H1 (cell line): Measurements from ENCODE around the gene DDX21. TPM values are rescaled to one million over a fixed set of nuclear protein-coding genes. Genes with fewer than 3 reads are reported as not detected.

Experiments used
- EP300 ChIP-seq, 2 experiments: IDR thresholded peaks; 1 replicate in 1 of 2; 2 replicates in 1 of 2; pipeline ENCODE4 v1.6.1; 2011 to 2012; ENCODE audit warnings: low read depth in 2 of 2, low read length in 2 of 2, mild to moderate bottlenecking in 2 of 2, borderline replicate concordance in 1 of 2, inconsistent platforms in 1 of 2, moderate library complexity in 1 of 2
- POLR2A ChIP-seq, 2 experiments: IDR thresholded peaks; 1 replicate in 1 of 2; 2 replicates in 1 of 2; pipeline ENCODE4 v1.6.1; 2011; ENCODE audit warnings: low read depth in 2 of 2, low read length in 2 of 2, mild to moderate bottlenecking in 2 of 2; ENCODE audit errors: control extremely low read depth in 1 of 2
- POLR2AphosphoS5 ChIP-seq: IDR thresholded peaks from 2 replicates; pipeline ENCODE4 v1.6.1; 2011; ENCODE audit warnings: low read depth, low read length
- SAP30 ChIP-seq: fragments of 300-600 bp; sonication (generic); IDR thresholded peaks from 2 replicates; pipeline ENCODE4 v1.7.1; 2012; ENCODE audit warnings: low read length, moderate library complexity, mild to moderate bottlenecking, inconsistent platforms; ENCODE audit not compliant: insufficient read depth, insufficient replicate concordance
- SIX5 ChIP-seq: IDR thresholded peaks from 2 replicates; pipeline ENCODE4 v1.6.1; 2011; ENCODE audit warnings: mild to moderate bottlenecking, low read depth, low read length
- SP1 ChIP-seq: IDR thresholded peaks from 2 replicates; pipeline ENCODE4 v1.6.1; 2011; ENCODE audit warnings: low read depth, low read length
- SRF ChIP-seq: IDR thresholded peaks from 2 replicates; pipeline ENCODE4 v1.6.1; 2011; ENCODE audit warnings: mild to moderate bottlenecking, low read depth, low read length, moderate library complexity
- TAF7 ChIP-seq: optimal IDR thresholded peaks from 2 replicates; pipeline ENCODE3; 2011; ENCODE audit warnings: low read depth, mild to moderate bottlenecking, inconsistent platforms, low read length, moderate library complexity, borderline replicate concordance
- polyA plus RNA-seq, 7 experiments: library from polyadenylated mRNA; depleted of rRNA in 3 of 7; stranded (reverse) in 5 of 7; unstranded in 2 of 7; fragments of >200 nt in 5 of 7; fragments of 200-250 nt in 2 of 7; gene quantifications; 1 replicate in 5 of 7; 2 replicates in 1 of 7; 4 replicates in 1 of 7; pipeline versions ENCODE4 v1.2.1 to v1.2.3, GENCODE V29; 2011 to 2013; ENCODE audit warnings: missing spikeins in 2 of 7, mixed read lengths in 2 of 7
- total RNA-seq: library from RNA; stranded (reverse); fragmentation: NEBNext Ultra II Directional; extraction: Animal tissue kit (Norgen Biotek cat#: 25700); gene quantifications from 2 replicates; pipeline ENCODE4 v1.2.1, GENCODE V29; 2021

The DDX21 gene
- total and polyA plus RNA-seq, 2 of the 8 experiments (the other 6 are each of a cell fraction or from before 2014, with no cell fraction given), result 67.0 to 195 TPM

DNA sequence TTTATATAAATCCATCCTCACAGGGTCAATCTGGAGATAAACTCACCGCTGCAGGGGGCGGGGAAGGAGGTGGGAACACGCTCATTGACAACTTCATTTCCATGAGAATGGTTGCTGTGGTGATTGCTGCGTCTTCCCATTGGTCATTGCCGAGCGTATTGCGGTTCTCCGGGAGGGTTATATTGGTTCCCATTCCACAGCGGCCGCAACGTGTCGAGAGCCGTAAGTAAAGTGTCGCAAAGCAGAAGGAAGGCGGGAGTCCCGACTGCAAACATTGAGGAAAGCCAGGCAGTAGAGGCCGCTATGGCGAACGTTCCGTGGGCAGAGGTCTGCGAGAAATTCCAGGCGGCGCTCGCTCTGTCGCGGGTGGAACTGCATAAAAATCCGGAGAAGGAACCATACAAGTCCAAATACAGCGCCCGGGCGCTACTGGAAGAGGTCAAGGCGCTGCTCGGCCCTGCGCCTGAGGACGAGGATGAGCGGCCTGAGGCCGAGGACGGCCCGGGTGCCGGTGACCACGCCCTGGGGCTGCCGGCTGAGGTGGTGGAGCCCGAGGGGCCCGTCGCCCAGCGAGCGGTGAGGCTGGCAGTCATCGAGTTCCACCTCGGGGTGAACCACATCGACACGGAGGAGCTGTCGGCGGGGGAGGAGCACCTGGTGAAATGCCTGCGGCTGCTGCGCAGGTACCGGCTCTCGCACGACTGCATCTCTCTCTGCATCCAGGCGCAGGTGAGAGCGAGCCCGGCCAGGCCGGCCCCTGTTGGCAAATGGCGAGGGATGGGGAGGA is 32.8 kb downstream of the DDX21 start, which contains the start of gene KIFBP (continued):
- TF ChIP-seq SP1, result peak; percentile 77; the same call in 1 of the 2 replicates
- TF ChIP-seq POLR2A (IDR thresholded peaks at IDR 0.05; ENCODE audit: control extremely low read depth in 1 of 2, low read depth in 2 of 2, low read length in 2 of 2), result peak; percentile 82 to 93
- peak; percentile 17 for TF ChIP-seq SAP30
- peak; percentile 88 for TF ChIP-seq TAF7
- no peak for TF ChIP-seq EP300 (IDR thresholded peaks at IDR 0.05; ENCODE audit: borderline replicate concordance in 1 of 2, low read depth in 2 of 2, low read length in 2 of 2)
- peak; percentile 93 for TF ChIP-seq POLR2AphosphoS5
- no peak for TF ChIP-seq SIX5
- TF ChIP-seq SRF, result no peak
